GM21737 (cell line): ENCODE measurements around the gene KMT2A.

ENCODE experiments used
- ATAC-seq: cut with Tn5 transposase; IDR thresholded peaks from one replicate; pipeline ENCODE4 v1.9.1; 2021; ENCODE audit warnings: mild to moderate bottlenecking, moderate library complexity; ENCODE audit not compliant: unreplicated experiment

The KMT2A gene

GRCh38 chr11:118574636-118575035 lies 138.3 kb downstream of the KMT2A start:
- no peak for ATAC-seq
